Spleen (tissue), 7 donors: Measurements from ENCODE around the gene RNPS1.

Experiments
- CTCF ChIP-seq, 11 experiments: fragments of 200-600 bp in 7 of 11; fragments of 450-650 bp in 4 of 11; sonication (generic) in 4 of 11; IDR thresholded peaks in 8 of 11; conservative IDR thresholded peaks in 3 of 11; 1 replicate in 7 of 11; 2 replicates in 4 of 11; pipeline versions ENCODE4 v1.4.0 to v1.8.0; 2016 to 2021; ENCODE audit warnings: antibody characterized with exemption in 11 of 11, inconsistent platforms in 4 of 11, mild to moderate bottlenecking in 1 of 11
- POLR2AphosphoS5 ChIP-seq, 3 donors: sonication (generic); formaldehyde crosslinking; IDR thresholded peaks; one replicate each; pipeline ENCODE4 v1.5.1; 2017; ENCODE audit warnings: antibody characterized with exemption in 3 of 3
- donor health status: DM: no; HTN: no; CAD: no; lungs with moderate emphysema.
- donor health status: DM: no; HTN: no; CAD: no.
- donor health status: DM: no; HTN: no; CAD: no.

DNA sequence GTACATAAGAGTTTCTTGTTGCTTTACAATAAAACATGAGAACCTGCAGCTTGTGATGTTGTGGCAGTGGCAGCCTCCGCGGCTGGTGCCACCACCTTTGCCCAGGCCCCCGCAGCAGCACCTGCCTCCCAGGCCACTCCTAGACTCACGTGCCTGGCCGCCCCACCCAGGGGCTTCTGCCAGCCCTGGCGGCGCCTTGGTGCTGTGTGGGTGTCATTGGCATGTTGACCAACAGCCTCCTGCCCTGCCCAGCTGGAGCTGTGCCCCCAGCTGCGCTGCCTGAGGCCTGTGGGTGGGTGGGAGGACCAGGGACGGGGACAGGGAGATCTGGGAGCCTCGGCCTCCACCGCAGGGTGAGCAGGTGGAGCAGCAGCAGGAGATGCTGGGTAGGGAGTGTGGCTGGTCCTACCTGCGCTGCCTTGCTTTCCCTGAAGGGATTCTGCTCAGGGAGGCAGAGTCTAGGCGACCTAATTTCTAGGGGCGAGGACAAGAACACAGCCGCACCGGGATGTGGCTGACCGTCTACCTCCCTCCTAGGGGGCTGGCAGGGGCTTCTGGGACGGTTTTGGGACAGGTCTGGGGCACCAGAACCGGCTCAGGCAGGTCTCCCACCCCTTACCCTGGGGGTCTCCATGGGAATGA, 32.1 kb downstream of the RNPS1 start:
- TF ChIP-seq CTCF (IDR thresholded peaks at IDR 0.05 in 8 of 11, conservative IDR thresholded peaks at IDR 0.05 in 3 of 11) (no peak), POLR2AphosphoS5 (IDR thresholded peaks at IDR 0.05) (no peak)
